Left colon (tissue), 2 donors: Measurements from ENCODE around the gene CATSPERE. TPM values are rescaled to one million over a fixed set of nuclear protein-coding genes. Genes with fewer than 3 reads are reported as not detected.
"Not testable (repeated sequence)": the region's sequence is repeated elsewhere in the genome, so short reads cannot be mapped to it uniquely, and the experiment has no call there.

ENCODE experiments used
- ATAC-seq: fragments of 200-7000 bp; cut with Tn5 transposase; one replicate; pipeline ENCODE4 v1.9.1; 2020; ENCODE audit warnings: mild to moderate bottlenecking, moderate library complexity
- DNase-seq, 2 donors: peaks; one replicate each; pipeline ENCODE4 v3.0.0-alpha.2; 2020
- intact Hi-C, 2 donors: fragments of 100-400 bp; cut with DNase I in 1 of 2; cut with micrococcal nuclease in 1 of 2; formaldehyde crosslinking; loops; one replicate each; pipeline versions ENCODE4 v1.11.2 to v1.14.0; 2022; cut with DNase I, micrococcal nuclease
- total RNA-seq, 2 donors: library from RNA; stranded (reverse); fragmentation: NEBNext Ultra II Directional; extraction: Animal tissue kit (Norgen Biotek cat#: 25700); gene quantifications; one replicate each; pipeline ENCODE4 v1.2.1, GENCODE V29; 2021
- donor health status: DM: no; HTN: no; CAD: no.
- donor health status: DM: yes; HTN: yes; CAD: no.

The CATSPERE gene
- total RNA-seq, 2 donors from 2014 or later: 0.50 to 0.82 TPM

GRCh38 chr1:244678697-244679096, 217.6 kb downstream of the CATSPERE start:
- no peak for DNase-seq

GRCh38 chr1:244680667-244681066, 219.6 kb downstream of the CATSPERE start:
- ATAC-seq: no peak
- intact Hi-C loops: no loop called here
- no peak for DNase-seq

More at GRCh38 chr1:244678697-244679096, 217.6 kb downstream of the CATSPERE start:
- intact Hi-C loops: no loop called here
- ATAC-seq: no peak

- ATAC-seq, intact Hi-C loops, DNase-seq: not testable (repeated sequence)
Measured at GRCh38 chr1:244682087-244682486, 221.0 kb downstream of the CATSPERE start.

Other genes starting within 250 kb of the CATSPERE start
- gene ADSS2, start 9.4 kb upstream of the CATSPERE start, total RNA-seq: 10 to 100 TPM; 38.7 to 39.6 TPM
- 10 to 100 TPM; 28.2 to 30.8 TPM for gene DESI2, start 191.9 kb downstream of the CATSPERE start, total RNA-seq